ENCODE measurements around the gene FAM171A1. TPM values are rescaled to one million over a fixed set of nuclear protein-coding genes. Genes with fewer than 3 reads are reported as not detected.

Gene FAM171A1
- total RNA-seq, 1 donor from 2014 or later = 27.7 TPM

- no peaks in the 10 kb centered on the region for H3K4me1 ChIP-seq
- no peak overlapping the region for H3K27ac ChIP-seq
- no peak overlapping the region for H3K4me3 ChIP-seq
- H3K36me3 ChIP-seq = no peaks in the 10 kb centered on the region
- TF ChIP-seq CTCF (IDR thresholded peaks at IDR 0.05) = no peak
- no peaks in the 10 kb centered on the region for H3K27me3 ChIP-seq
- DNase-seq (ENCODE audit: low spot score in 2 of 2) = no peak
- intact Hi-C loops (cut with DNase I) = no loop called here
- no peaks in the 10 kb centered on the region for H3K9me3 ChIP-seq
These were observed 8.0 kb upstream of the FAM171A1 start for GRCh38 chr10:15379078-15379477.

- Histone ChIP-seq H3K36me3 (no peaks in the 10 kb centered on the region), H3K4me1 (no peaks in the 10 kb centered on the region), H3K27ac (no peak overlapping the region), H3K27me3 (no peaks in the 10 kb centered on the region), H3K4me3 (no peak overlapping the region), H3K9me3 (no peaks in the 10 kb centered on the region)
- no peak for TF ChIP-seq CTCF (IDR thresholded peaks at IDR 0.05)
- DNase-seq (ENCODE audit: low spot score in 2 of 2) = no peak
- intact Hi-C loops (cut with DNase I) = no loop called here
These were observed 7.5 kb upstream of the FAM171A1 start for GRCh38 chr10:15378569-15378968.

- no peaks in the 10 kb centered on the region for H3K9me3 ChIP-seq
- intact Hi-C loops (cut with DNase I) = loop anchor here (5.0 kb wide), 1 partner anchor 207 kb away; the partner anchor contains the start of gene NMT2
- H3K27ac ChIP-seq = no peak overlapping the region
- H3K27me3 ChIP-seq = no peaks in the 10 kb centered on the region
- H3K4me3 ChIP-seq = no peak overlapping the region
- H3K4me1 ChIP-seq = peaks cover 0 to 2% of the 10 kb centered on the region in 2 donors
- TF ChIP-seq CTCF (IDR thresholded peaks at IDR 0.05) = no peak
- no peaks in the 10 kb centered on the region for H3K36me3 ChIP-seq
- DNase-seq (ENCODE audit: low spot score in 2 of 2) = no peak
These were observed 3.5 kb upstream of the FAM171A1 start for GRCh38 chr10:15374566-15374965.

- intact Hi-C loops (cut with DNase I) = loop anchor here (5.0 kb wide), 1 partner anchor 207 kb away; the partner anchor contains the start of gene NMT2
These were observed 3.1 kb upstream of the FAM171A1 start for GRCh38 chr10:15374156-15374555.

GRCh38 chr10:15373199-15373598, 2.1 kb upstream of the FAM171A1 start:
- H3K9me3 ChIP-seq = no peaks in the 10 kb centered on the region
- peaks cover 0 to 4% of the 10 kb centered on the region in 2 donors for H3K4me1 ChIP-seq
- H3K36me3 ChIP-seq = no peaks in the 10 kb centered on the region
- H3K4me3 ChIP-seq = no peak overlapping the region
- no peaks in the 10 kb centered on the region for H3K27me3 ChIP-seq
- TF ChIP-seq CTCF (IDR thresholded peaks at IDR 0.05) = no peak
- H3K27ac ChIP-seq = no peak overlapping the region
- no peak for DNase-seq (ENCODE audit: low spot score in 2 of 2)
- intact Hi-C loops (cut with DNase I) = loop anchor here (5.0 kb wide), 1 partner anchor 206 kb away; the partner anchor contains the start of gene NMT2

More at GRCh38 chr10:15374156-15374555, 3.1 kb upstream of the FAM171A1 start:
- DNase-seq (ENCODE audit: low spot score in 2 of 2) = no peak
- TF ChIP-seq CTCF (IDR thresholded peaks at IDR 0.05) = no peak
- Histone ChIP-seq H3K9me3 (no peaks in the 10 kb centered on the region), H3K27ac (no peak overlapping the region), H3K36me3 (no peaks in the 10 kb centered on the region), H3K4me3 (no peak overlapping the region), H3K4me1 (peaks cover 0 to 4% of the 10 kb centered on the region in 2 donors), H3K27me3 (no peaks in the 10 kb centered on the region)

Data from ascending aorta (tissue), 2 donors.